HG02884 (cell line): Measurements from ENCODE around the gene CDH13.

ENCODE experiments used
- ATAC-seq: cut with Tn5 transposase; IDR thresholded peaks from one replicate; pipeline ENCODE4 v1.9.1; 2021; ENCODE audit warnings: mild to moderate bottlenecking, moderate library complexity; ENCODE audit not compliant: unreplicated experiment

The CDH13 gene

GRCh38 chr16:82625066-82625968, 1.5 kb upstream of the CDH13 start:
- ATAC-seq = no peak

- ATAC-seq = no peak
Measured at GRCh38 chr16:82628088-82628423, 1.3 kb downstream of the CDH13 start.

DNA sequence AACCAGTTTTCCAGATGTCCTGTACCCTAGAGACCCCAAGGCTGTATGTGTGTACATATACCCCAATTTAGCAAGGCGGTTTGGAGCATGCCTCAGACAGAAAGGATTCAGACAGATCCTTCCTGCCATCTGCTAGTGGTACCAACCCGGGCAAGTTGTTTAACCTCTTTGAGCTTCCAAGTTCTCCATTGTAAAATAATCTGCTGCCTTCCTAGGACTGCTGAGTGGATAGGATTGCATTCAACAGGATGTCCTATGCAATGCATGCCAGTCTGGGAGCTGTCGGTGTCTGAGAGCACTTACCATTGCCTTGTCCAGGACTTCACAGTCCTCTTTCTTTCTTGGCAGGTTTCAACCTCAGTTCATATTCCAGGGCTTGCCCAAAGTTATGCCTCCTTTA, 1.9 kb downstream of the CDH13 start:
- no peak for ATAC-seq

DNA sequence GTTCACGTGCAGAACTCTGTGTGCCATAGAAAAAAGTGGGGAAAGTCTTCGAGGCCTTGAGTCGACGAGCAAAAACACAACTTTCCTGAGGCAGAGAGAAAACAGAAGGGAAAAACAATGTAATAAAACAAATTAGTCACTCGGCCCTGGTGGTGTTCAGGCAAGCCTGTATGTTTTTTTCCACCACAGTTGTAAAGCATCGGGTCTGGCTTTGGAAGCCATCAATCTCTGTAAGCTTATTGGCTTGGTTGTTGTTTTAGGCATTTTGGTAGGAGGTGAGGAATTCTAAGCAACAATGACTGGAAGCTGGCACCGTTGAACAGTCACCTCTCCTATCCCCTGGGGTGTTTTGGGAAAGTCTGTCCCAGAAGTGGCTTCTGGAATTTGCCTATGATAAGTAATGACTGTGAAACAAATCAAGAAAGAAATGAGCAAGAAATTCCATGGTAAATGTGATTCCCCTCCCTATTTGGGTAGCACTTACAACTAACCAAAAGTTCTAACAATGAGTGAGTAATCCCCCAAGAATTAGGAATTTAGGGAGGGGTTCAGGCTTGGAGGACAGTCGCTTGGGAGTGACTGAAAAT, 2.8 kb downstream of the CDH13 start:
- no peak for ATAC-seq

DNA sequence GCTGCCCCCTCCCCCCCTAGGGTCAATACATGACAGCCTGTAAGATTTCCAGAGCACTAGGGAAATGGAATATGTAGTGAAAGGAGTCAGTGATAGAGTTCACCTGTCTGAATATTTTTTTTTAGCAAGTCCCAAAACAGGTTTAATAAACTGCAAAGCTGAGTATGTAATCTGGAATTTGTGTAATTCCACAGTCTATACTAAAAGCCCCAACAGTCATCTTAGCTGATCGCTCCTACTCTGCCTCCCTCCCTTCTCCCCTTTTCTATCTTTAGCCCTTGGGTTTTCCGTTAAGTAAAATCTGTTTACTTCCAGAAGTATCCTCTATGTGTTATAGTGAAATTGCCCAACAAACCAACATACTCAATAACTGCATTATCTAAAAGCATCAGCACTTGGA, 3.5 kb downstream of the CDH13 start:
- ATAC-seq = no peak

DNA sequence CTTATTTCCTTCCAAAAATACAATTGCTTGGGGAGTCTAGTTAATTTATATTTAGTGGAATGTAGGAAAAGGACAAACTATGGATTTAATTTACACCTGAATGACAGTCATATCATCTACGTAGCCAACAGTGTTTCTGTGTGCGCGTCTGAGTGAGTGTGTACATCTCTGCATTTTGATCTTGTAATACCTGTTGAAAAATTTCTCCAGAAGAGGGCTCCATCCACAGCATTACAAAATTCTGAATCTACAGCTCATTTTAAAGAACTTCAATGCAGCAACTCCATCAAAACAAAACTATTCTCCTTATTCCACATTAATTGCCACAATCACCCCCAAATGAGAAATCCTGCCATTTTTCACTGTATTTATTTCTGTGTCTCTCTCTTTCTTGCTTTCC, 3.9 kb downstream of the CDH13 start:
- no peak for ATAC-seq

DNA sequence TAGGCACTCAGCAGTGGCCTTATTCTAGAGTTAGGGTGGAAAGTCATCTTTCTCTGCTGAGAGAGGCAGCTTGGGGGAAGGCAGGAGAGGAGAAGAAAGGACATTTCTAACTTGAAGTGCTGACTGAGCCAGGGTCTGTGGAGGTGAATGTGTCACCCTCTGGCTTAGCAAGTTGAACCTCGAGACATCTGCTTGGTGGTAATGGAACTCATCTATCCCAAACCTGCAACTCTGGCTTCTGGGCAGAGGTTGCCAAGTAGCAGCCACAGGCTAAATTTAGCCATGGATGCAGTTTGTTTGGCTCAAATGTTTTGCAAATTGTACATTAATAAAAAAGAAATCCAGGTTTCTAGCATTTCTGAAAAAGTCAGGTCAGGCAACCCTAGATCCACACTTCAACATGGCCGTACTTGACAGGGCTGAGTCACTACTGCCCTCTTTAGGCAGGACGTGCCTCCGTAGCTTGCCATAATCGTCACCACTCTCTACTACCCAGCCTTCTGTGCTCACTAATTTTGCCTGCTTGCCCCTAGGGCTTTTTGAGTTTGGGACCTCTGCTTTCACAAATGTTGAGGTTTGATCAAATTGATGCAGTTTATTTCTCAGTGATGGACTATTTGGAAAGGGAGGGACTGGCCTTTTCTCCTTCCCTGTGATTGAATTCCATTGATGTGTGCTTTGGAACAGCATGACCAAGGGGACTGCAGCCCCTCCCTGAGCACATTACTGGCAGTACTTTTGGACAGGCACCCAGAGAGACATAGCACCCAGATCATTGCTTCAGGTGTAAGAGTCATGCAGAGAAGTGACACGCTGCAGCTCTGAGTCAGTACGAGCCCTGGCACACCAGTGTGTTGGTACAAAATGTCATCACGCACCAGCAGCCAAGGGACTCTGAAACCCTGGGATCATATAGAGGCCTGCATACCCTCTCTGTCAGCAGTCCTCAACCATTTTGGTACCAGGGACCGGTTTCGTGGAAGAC, 5.2 kb downstream of the CDH13 start:
- ATAC-seq = no peak

DNA sequence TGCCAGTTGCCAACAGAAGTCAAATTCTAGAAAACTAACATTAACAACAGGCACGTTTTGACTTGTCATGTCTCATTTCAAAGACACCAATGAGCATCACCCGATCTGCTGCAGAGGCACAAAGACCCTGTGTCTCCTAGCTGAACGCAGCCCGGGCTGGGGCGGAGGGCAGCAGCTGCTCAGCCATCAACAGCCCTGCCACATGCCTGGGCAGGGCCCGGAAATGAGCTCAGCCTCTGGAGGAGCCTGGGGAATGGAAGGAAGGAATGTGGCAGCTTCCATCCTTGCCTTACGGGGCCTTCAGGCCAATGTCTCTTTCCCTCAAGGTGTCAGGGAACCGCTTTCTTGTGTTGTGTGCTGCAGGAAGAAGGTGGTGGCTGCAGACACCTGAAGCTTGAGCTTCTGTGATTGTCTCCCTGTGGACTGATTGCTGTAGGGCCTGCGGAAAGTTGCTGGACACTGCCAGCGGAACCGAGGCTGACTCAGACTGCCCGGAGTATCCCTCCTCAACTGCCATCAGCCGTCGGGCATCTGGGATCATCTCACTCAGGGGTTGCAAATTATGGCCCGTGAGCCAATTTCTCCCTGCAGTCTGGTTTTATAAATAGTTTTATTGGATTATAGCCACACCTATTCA, 7.3 kb downstream of the CDH13 start:
- no peak for ATAC-seq

DNA sequence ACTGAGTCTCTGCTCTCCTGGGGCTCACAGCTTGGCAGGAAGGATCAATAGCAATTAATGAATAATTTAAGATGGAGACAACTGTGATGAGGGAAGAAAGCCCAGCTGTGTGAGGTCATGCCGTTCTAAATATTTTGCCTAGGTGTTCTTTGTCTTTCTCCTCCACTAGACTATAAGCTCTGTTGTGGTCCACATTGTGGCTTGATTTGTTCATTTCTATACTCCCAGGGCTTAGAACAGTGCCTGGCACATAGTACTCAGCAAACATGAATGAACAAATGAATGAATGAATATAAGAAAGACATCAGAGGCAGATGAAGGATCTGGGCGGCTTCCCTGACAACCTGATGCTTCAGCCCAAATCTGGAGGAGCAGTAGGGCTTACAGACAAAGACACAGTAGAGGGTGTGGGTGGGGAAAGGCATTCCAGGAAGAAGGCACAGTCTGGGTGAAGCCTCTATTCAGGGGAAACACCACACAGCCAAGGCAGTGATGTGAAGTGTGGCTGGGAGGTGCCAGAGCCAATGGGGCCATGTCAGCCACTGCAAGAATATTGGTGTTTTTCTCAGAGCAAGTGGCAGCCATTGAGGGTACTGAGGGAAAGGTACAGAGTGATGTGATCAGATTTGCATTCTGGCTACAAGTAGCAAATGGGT, 8.3 kb downstream of the CDH13 start:
- ATAC-seq = no peak

GRCh38 chr16:82636485-82636884, 9.7 kb downstream of the CDH13 start:
- no peak for ATAC-seq

GRCh38 chr16:82636958-82637357, 10.2 kb downstream of the CDH13 start:
- ATAC-seq = no peak

GRCh38 chr16:82638095-82638798, 11.5 kb downstream of the CDH13 start:
- ATAC-seq = no peak

- no peak for ATAC-seq
Measured at GRCh38 chr16:82639263-82639662, 12.5 kb downstream of the CDH13 start.

DNA sequence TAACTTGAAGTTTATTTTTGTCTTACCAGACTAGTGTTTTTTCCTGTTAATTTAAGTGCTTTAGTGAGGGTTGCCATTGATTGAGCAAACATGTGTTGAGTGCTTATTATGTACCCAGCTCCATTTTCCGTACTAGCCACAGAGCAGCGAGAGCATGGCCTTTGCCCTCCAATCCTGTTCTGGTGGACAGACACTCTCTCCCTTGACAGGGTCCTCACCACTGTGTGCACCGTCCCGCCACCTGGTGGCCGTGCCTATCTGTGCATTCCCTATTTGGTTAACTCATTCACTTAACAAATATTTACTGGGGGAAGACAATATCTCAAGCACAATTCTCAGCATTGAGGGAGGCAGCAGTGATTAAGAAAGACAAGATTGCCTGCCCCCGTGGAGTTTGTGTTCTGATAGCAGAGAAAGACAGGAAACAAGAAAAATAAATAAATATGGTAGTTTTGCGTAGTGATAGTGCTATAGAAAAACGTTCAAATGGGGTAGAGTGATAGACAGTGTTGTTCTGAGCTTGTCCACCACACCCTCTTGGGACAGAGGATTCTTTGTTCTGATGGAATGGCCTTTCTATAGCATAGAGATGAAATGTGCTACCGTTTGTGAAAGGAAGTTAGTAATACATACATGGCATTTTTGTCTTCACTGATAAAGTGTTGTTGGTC, 13.0 kb downstream of the CDH13 start:
- ATAC-seq = peak; percentile 59

DNA sequence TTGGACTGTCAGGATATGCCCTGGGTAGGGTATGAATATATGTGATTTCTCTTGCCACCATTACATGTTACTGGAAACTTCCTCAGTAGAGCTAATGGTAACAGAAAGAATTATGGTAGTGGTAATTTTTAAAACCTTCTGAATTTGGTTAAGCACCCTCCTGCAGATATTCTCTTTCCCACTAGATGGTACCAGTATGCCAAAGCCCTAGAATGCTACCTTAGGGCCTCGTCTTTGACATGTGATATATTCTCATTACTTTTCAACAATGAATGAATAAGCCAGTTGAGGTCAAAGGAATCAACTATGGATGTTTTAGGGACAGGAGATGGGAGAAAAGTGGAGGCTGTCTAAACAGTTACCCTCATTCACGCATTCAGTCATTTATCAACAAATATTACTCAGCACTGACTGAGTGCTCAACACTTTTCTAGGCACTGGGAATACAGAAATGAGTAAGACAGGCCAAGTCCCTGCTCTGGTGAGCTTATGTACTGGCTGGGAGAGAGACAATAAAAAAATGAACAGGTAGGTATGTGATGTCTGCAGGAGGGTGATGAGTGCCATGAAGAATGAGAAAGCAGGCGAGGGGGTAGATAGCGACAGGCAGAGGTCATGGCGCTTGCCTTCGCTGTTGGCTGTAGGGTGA, 14.7 kb downstream of the CDH13 start:
- ATAC-seq = no peak

DNA sequence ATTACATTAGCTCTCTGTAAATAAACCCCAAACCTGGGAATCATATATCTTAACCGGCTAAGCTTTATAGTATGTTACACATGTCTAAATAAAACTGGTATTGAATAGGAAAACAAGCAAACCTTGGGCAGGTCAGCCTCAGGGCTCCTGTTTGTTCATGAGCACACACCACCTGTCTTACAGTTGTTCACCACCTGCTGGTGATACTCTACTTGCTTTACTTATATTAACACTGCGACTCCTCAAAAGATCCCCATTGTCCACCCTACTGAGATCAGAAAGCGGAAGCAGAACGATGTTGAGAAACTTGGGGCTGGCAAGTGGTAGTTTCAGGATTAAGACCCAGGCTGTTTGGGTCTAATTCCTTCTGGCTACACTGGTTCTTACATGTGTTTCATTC, 16.4 kb downstream of the CDH13 start:
- no peak for ATAC-seq

DNA sequence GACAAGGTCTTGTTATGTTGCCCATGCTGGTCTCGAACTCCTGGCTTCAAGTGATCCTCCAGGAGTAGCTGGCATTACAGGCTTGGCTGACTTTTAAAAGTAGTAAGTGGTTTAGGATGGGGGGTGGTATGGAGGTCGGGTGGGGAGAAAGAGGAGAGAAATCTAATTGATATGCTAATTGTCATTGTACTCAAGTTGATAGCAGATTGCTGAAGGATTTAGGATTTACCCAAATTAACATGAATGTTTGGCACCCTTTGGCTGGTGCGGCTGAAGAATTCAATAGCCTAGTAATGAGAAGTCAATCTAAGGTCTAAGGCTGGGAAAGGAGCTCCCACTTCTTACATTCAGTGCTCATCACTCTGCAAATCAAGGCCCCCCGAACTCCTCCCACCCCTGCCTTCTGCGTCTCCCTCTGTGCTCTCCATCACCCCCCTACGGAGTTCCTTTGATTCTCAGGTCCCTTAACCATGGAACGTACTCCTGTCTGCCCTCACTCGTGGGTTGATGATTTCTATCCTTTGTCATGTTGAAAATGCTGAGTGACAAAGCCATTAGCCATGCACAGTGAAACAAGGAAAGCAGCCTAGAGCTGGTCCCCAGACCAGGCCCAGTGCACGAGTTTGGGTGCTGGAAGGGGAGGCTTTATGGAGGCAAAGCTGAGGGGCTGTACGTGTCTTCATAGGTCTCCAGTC, 17.3 kb downstream of the CDH13 start:
- ATAC-seq = no peak

DNA sequence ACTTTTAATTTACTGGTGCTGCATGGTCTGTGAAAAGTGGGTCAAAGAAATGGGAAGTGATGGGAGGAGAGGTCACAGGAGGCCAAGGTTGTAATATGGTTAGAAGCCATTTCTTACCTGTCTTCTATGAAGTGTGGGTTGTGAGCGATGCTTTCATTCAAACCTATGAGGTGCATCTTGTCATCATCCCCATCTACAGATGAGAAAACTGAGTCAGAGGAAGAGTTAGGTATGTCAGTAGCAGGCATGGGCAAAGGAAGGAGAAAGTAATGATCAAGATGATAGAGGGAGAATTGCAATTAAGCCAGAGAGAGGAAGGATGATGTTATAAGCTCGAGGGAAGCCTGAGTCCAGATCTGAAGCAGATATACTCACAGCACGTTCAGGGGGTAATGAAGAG, 19.7 kb downstream of the CDH13 start:
- ATAC-seq = no peak
